HepG2 (cell line): ENCODE results near the gene GAS2L2. TPM values are rescaled to one million over a fixed set of nuclear protein-coding genes. Genes with fewer than 3 reads are reported as not detected.

Experiments
- ATAC-seq: fragments of 200-7000 bp; cut with Tn5 transposase; 3 replicates; pipeline ENCODE4 v1.9.1; 2020; ENCODE audit warnings: mild to moderate bottlenecking, moderate library complexity
- BruUV-seq: library from RNA; stranded (reverse); fragments of 400-500 nt; replicated peaks from 2 replicates; lab custom pipeline; 2021; lab: Mats Ljungman, UMichigan
- CTCF ChIA-PET: fragments of 300-600 bp; formaldehyde crosslinking; extraction: SDS; loops from one replicate; lab custom pipeline; 2021; ENCODE audit warnings: low total read pairs, inconsistent platforms, low intra/inter-chr PET ratio; lab: Yijun Ruan, JAX
- POLR2A ChIA-PET: fragments of 350-600 bp; sonication (Branson Sonifier 250); formaldehyde crosslinking; loops from one replicate; lab custom pipeline; 2020; ENCODE audit warnings: antibody characterized with exemption, inconsistent platforms; lab: Yijun Ruan, JAX
- DNase-seq: peaks from one replicate; pipeline ENCODE4 v3.0.0-alpha.2; 2015; ENCODE audit warnings: low spot score
- FAIRE-seq: peaks from 3 replicates; lab custom pipeline; 2011; peaks lifted over from hg19 to GRCh38; lab: Jason Lieb, UNC
- H2AFZ ChIP-seq: one replicate; pipeline ENCODE4 v1.6.1; 2011; ENCODE audit warnings: low read length, inconsistent platforms
- H3K27ac ChIP-seq: fragments of 300-600 bp; 3 replicates; pipeline ENCODE4 v1.8.0; 2011; ENCODE audit warnings: mixed run types, mild to moderate bottlenecking, mixed read lengths, low read length, inconsistent platforms; ENCODE audit not compliant: insufficient read depth; ENCODE audit errors: extremely low read length
- H3K27me3 ChIP-seq, 2 experiments: fragments of 200-600 bp in 1 of 2; 2 replicates in 1 of 2; 3 replicates in 1 of 2; pipeline versions ENCODE4 v1.6.0 to v1.8.0; 2011; ENCODE audit warnings: low read length in 2 of 2, mild to moderate bottlenecking in 2 of 2, moderate library complexity in 2 of 2, inconsistent platforms in 1 of 2; ENCODE audit not compliant: insufficient read depth in 2 of 2, control insufficient read depth in 1 of 2
- H3K36me3 ChIP-seq, 2 experiments: fragments of 200-600 bp in 1 of 2; replicated peaks in 1 of 2; 2 replicates in 1 of 2; 3 replicates in 1 of 2; pipeline versions ENCODE4 v1.5.1 to v1.8.0; 2011; ENCODE audit warnings: low read length in 2 of 2, inconsistent platforms in 1 of 2; ENCODE audit not compliant: insufficient read depth in 2 of 2, control insufficient read depth in 1 of 2
- H3K4me1 ChIP-seq: 2 replicates; pipeline ENCODE4 v1.5.1; 2012; ENCODE audit warnings: low read length, inconsistent platforms; ENCODE audit not compliant: insufficient read depth
- H3K4me2 ChIP-seq: 2 replicates; pipeline ENCODE4 v1.6.0; 2011; ENCODE audit warnings: low read depth, low read length, inconsistent platforms
- H3K4me3 ChIP-seq, 3 experiments: fragments of 200-600 bp in 1 of 3; sonication (generic), shearing (Covaris generic) in 1 of 3; replicated peaks in 1 of 3; 2 replicates each; pipeline ENCODE4 v1.5.1; 2011 to 2016; ENCODE audit warnings: low read length in 3 of 3, inconsistent platforms in 2 of 3, low read depth in 2 of 3, mild to moderate bottlenecking in 2 of 3, control low read depth in 1 of 3, mixed read lengths in 1 of 3; ENCODE audit not compliant: insufficient read depth in 1 of 3
- H3K79me2 ChIP-seq: one replicate; pipeline ENCODE4 v1.6.1; 2011; ENCODE audit warnings: low read length, inconsistent platforms; ENCODE audit not compliant: insufficient read depth
- H3K9ac ChIP-seq: 2 replicates; pipeline ENCODE4 v1.6.0; 2011; ENCODE audit warnings: mild to moderate bottlenecking, low read depth, low read length, inconsistent platforms; ENCODE audit not compliant: insufficient read depth
- H3K9me3 ChIP-seq: 2 replicates; pipeline ENCODE4 v1.5.1; 2012; ENCODE audit warnings: mild to moderate bottlenecking, low read length
- H4K20me1 ChIP-seq: 2 replicates; pipeline ENCODE4 v1.6.0; 2011; ENCODE audit warnings: inconsistent platforms, mild to moderate bottlenecking, low read length, moderate library complexity; ENCODE audit not compliant: insufficient read depth
- GATA4 ChIP-seq: sonication (generic); IDR thresholded peaks from 2 replicates; pipeline ENCODE4 v1.6.1; 2016; ENCODE audit warnings: antibody characterized with exemption, low read depth, borderline replicate concordance
- ISX ChIP-seq: sonication (generic); formaldehyde crosslinking; conservative IDR thresholded peaks from 2 replicates; pipeline ENCODE4 v1.5.0; 2020; ENCODE audit warnings: missing genetic modification reagents
- MTF2 ChIP-seq: sonication (generic); formaldehyde crosslinking; IDR thresholded peaks from 2 replicates; pipeline ENCODE4 v1.5.0; 2020; ENCODE audit warnings: missing genetic modification reagents, borderline replicate concordance
- MYPOP ChIP-seq: sonication (generic); formaldehyde crosslinking; IDR thresholded peaks from 2 replicates; pipeline ENCODE4 v1.8.1; 2023; ENCODE audit warnings: mild to moderate bottlenecking, moderate library complexity, missing genetic modification reagents
- SP2 ChIP-seq: sonication (generic); formaldehyde crosslinking; IDR thresholded peaks from 2 replicates; pipeline ENCODE4 v1.5.1; 2020; ENCODE audit warnings: mild to moderate bottlenecking, missing genetic modification reagents
- ZBTB14 ChIP-seq: sonication (generic); formaldehyde crosslinking; IDR thresholded peaks from 2 replicates; pipeline ENCODE4 v1.4.0; 2020; ENCODE audit warnings: missing genetic modification reagents
- ZNF746 ChIP-seq: sonication (generic); formaldehyde crosslinking; IDR thresholded peaks from 2 replicates; pipeline ENCODE4 v1.8.0; 2022; ENCODE audit warnings: mild to moderate bottlenecking, missing genetic modification reagents
- ZNF883 ChIP-seq: sonication (generic); formaldehyde crosslinking; IDR thresholded peaks from 2 replicates; pipeline ENCODE4 v1.5.1; 2020; ENCODE audit warnings: mild to moderate bottlenecking, missing genetic modification reagents; ENCODE audit errors: not compliant biosample characterization
- WGBS: methylation state at CpG from one replicate; pipeline ENCODE4 v1.1.6; 2017; ENCODE audit warnings: low lambda C conversion rate; 5-methylcytosine and 5-hydroxymethylcytosine counted together
- in situ Hi-C: cut with HindIII; loops from 2 replicates; pipeline ENCODE4 v1.10.0; 2017; ENCODE audit warnings: low pct_unique_long_range_greater_than_20kb; ENCODE audit not compliant: extremely low pct_ligation_motif_present
- intact Hi-C: fragments of 100-400 bp; cut with micrococcal nuclease; formaldehyde crosslinking; loops from one replicate; pipeline ENCODE4 v1.10.0; 2022; ENCODE audit not compliant: unreplicated experiment
- polyA plus RNA-seq, 8 experiments: library from polyadenylated mRNA; depleted of rRNA in 3 of 8; stranded (reverse) in 7 of 8; unstranded in 1 of 8; fragments of >200 nt; fragmentation: Illumina TruSeq in 4 of 8; extraction: Trizol in 4 of 8; gene quantifications; 2 replicates each; pipeline versions ENCODE4 v1.2.1 to v1.2.3, GENCODE V29; 2011 to 2016; ENCODE audit warnings: low read depth in 4 of 8, missing spikeins in 1 of 8, mixed read lengths in 1 of 8; ENCODE audit not compliant: insufficient read depth in 1 of 8
- total RNA-seq, 5 experiments: library from RNA; depleted of rRNA; stranded (reverse); fragments of >200 nt; fragmentation: Illumina TruSeq; extraction: Trizol; gene quantifications; 2 replicates each; pipeline ENCODE4 v1.2.3, GENCODE V29; 2016; ENCODE audit warnings: low read depth in 1 of 5
- TF ChIP-seq, protein P1 (sequence below), 2 experiments: IDR thresholded peaks; 2 replicates each; pipeline ENCODE4 v1.6.1; 2011 to 2012; ENCODE audit warnings: low read length in 2 of 2, borderline replicate concordance in 1 of 2, low read depth in 1 of 2, mild to moderate bottlenecking in 1 of 2, moderate library complexity in 1 of 2
- TF ChIP-seq, protein P2 (sequence below): sonication (generic); formaldehyde crosslinking; IDR thresholded peaks from 2 replicates; pipeline ENCODE4 v1.9.0; 2022; ENCODE audit warnings: missing genetic modification reagents, mild to moderate bottlenecking, borderline replicate concordance

The GAS2L2 gene
- total and polyA plus RNA-seq, 2 of the 13 experiments (the other 11 are each of a cell fraction or from before 2014, with no cell fraction given) = not detected

GRCh38 chr17:35714988-35715387 is 38.1 kb downstream of the GAS2L2 start (continued):
- TF ChIP-seq, protein P1, sequence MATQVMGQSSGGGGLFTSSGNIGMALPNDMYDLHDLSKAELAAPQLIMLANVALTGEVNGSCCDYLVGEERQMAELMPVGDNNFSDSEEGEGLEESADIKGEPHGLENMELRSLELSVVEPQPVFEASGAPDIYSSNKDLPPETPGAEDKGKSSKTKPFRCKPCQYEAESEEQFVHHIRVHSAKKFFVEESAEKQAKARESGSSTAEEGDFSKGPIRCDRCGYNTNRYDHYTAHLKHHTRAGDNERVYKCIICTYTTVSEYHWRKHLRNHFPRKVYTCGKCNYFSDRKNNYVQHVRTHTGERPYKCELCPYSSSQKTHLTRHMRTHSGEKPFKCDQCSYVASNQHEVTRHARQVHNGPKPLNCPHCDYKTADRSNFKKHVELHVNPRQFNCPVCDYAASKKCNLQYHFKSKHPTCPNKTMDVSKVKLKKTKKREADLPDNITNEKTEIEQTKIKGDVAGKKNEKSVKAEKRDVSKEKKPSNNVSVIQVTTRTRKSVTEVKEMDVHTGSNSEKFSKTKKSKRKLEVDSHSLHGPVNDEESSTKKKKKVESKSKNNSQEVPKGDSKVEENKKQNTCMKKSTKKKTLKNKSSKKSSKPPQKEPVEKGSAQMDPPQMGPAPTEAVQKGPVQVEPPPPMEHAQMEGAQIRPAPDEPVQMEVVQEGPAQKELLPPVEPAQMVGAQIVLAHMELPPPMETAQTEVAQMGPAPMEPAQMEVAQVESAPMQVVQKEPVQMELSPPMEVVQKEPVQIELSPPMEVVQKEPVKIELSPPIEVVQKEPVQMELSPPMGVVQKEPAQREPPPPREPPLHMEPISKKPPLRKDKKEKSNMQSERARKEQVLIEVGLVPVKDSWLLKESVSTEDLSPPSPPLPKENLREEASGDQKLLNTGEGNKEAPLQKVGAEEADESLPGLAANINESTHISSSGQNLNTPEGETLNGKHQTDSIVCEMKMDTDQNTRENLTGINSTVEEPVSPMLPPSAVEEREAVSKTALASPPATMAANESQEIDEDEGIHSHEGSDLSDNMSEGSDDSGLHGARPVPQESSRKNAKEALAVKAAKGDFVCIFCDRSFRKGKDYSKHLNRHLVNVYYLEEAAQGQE (IDR thresholded peaks at IDR 0.05; ENCODE audit: borderline replicate concordance in 1 of 2, low read depth in 1 of 2, low read length in 2 of 2) = no peak
- TF ChIP-seq ZNF883 (CRISPR knock-in tag) (no peak), GATA4 (no peak)

DNA sequence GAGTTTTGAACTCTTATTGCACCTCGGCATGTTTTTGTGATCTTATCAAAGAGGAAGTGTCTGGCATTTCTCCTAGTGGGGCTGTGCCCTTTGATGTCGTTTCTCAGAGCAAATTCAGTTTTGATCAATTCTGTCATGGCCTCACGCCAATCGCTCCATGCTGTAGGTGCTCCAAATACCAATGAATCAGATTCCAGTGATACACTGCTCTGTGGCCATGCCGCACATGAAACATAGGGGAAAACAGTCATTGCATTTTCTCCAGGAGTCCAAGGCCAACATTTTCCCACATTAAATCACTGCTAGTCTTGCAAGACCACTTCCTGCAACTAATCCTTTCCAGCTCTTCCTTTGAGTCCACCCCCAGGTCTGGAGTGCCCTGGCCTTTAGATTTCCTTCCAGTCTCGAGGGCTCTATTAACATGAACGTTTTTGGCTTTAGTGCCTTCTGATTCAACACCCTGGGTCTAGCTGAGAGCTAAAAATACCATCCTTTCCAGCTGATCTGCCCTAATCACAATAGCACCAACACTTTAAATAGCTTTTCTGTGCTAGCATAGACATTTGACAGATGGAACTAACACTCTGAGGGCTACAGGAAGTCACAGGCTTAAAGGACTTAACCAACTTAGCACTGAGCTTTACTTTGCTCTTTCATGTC is 39.8 kb downstream of the GAS2L2 start:
- Histone ChIP-seq H3K4me3 (no peak overlapping the region), H3K36me3 (peaks cover 8 to 40% of the 10 kb centered on the region in 2 experiments; a peak in 4 of 5 replicates), H3K27me3 (no peaks in the 10 kb centered on the region), H3K4me1 (peaks cover 16% of the 10 kb centered on the region), H3K9ac (no peak overlapping the region), H3K4me2 (0 out of 2 replicates have a peak overlapping the region, but pooled peaks have one; percentile 18), H2AFZ (no peak overlapping the region), H4K20me1 (no peaks in the 10 kb centered on the region), H3K27ac (peak overlapping the region; percentile 61), H3K9me3 (no peaks in the 10 kb centered on the region), H3K79me2 (no peaks in the 10 kb centered on the region)
- in situ Hi-C loops = loop anchor here (25.0 kb wide), 1 partner anchor 99 kb away; the partner anchor contains the start of gene TAF15
- 34% methylated on average over 7 of the region's 7 CpGs for WGBS
- intact Hi-C loops = no loop called here
- DNase-seq = peak; percentile 87
- CTCF ChIA-PET = no interaction called here
- POLR2A ChIA-PET = interaction anchor here (0.6 to 1.9 kb wide), 2 partner anchors 13 to 18 kb away, joined by 5 to 7 read pairs; partner anchors contain the start of gene RASL10B
- no TSS peak for BruUV-seq
- peak; percentile 95 for ATAC-seq
- no peak for FAIRE-seq
- TF ChIP-seq ISX (CRISPR knock-in tag) (no peak), MTF2 (CRISPR knock-in tag) (no peak), ZBTB14 (CRISPR knock-in tag) (no peak), ZNF746 (CRISPR knock-in tag) (no peak), SP2 (CRISPR knock-in tag) (no peak), MYPOP (CRISPR knock-in tag) (no peak)
- TF ChIP-seq, protein P2, sequence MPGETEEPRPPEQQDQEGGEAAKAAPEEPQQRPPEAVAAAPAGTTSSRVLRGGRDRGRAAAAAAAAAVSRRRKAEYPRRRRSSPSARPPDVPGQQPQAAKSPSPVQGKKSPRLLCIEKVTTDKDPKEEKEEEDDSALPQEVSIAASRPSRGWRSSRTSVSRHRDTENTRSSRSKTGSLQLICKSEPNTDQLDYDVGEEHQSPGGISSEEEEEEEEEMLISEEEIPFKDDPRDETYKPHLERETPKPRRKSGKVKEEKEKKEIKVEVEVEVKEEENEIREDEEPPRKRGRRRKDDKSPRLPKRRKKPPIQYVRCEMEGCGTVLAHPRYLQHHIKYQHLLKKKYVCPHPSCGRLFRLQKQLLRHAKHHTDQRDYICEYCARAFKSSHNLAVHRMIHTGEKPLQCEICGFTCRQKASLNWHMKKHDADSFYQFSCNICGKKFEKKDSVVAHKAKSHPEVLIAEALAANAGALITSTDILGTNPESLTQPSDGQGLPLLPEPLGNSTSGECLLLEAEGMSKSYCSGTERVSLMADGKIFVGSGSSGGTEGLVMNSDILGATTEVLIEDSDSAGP = no peak
